Fibroblast of the aortic adventitia (primary cell): ENCODE results near the gene KNTC1. TPM values are rescaled to one million over a fixed set of nuclear protein-coding genes. Genes with fewer than 3 reads are reported as not detected.
"Not testable (repeated sequence)": the region's sequence is repeated elsewhere in the genome, so short reads cannot be mapped to it uniquely, and the experiment has no call there.

Source experiments
- DNase-seq: peaks from one replicate; pipeline ENCODE4 v3.0.0-alpha.2; 2010; ENCODE audit warnings: low read depth
- H3K4me3 ChIP-seq: 2 replicates; pipeline ENCODE4 v1.5.1; 2011; ENCODE audit warnings: low read depth, mild to moderate bottlenecking, control low read depth, low read length, moderate library complexity
- total RNA-seq: library from RNA; depleted of rRNA; stranded (reverse); fragments of >200 nt; gene quantifications from 2 replicates; pipeline ENCODE4 v1.2.3, GENCODE V29; 2012; ENCODE audit warnings: low replicate concordance
- TF ChIP-seq, protein P1 (sequence below): IDR thresholded peaks from 2 replicates; pipeline ENCODE4 v1.5.1; 2011; ENCODE audit warnings: mild to moderate bottlenecking, low read length, control low read depth, inconsistent platforms; ENCODE audit not compliant: insufficient read depth

The KNTC1 gene
- total RNA-seq, 1 donor = 69.3 TPM

DNA sequence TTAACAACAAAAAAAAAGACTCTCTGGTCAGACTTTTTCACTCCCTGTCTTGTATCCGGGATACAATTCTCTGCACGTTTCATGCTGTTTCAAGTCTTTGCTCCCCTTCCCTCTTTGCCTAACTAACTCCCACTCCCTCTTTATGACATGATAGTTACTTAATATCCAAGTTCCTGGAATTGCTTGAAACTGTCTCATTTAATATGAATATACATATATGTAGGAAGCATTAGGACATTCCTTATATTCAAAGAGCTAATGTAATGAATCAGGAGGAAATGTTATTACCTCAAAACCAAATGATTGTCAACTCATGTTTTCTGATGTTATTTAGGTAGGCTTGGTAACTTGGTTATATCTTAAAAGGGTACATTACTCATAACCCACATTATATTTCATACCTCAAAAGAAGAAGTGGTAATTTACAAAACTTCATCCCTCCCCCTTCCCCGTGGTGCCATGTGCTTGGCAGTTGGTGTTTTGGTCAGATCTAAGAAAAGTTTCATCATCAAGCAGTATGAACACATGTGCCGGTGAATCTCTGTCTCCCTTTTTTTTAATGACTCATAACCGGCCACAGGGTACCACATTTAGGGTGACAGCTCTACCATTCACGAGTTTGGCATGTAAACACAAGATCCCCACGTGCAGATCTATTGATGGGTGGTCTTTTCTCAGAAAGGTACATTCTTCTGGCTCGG lies 119.6 kb downstream of the KNTC1 start:
- DNase-seq = peak; percentile 51
- no peak overlapping the region for H3K4me3 ChIP-seq
- TF ChIP-seq, protein P1, sequence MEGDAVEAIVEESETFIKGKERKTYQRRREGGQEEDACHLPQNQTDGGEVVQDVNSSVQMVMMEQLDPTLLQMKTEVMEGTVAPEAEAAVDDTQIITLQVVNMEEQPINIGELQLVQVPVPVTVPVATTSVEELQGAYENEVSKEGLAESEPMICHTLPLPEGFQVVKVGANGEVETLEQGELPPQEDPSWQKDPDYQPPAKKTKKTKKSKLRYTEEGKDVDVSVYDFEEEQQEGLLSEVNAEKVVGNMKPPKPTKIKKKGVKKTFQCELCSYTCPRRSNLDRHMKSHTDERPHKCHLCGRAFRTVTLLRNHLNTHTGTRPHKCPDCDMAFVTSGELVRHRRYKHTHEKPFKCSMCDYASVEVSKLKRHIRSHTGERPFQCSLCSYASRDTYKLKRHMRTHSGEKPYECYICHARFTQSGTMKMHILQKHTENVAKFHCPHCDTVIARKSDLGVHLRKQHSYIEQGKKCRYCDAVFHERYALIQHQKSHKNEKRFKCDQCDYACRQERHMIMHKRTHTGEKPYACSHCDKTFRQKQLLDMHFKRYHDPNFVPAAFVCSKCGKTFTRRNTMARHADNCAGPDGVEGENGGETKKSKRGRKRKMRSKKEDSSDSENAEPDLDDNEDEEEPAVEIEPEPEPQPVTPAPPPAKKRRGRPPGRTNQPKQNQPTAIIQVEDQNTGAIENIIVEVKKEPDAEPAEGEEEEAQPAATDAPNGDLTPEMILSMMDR = no peak

GRCh38 chr12:122651520-122652224 lies 124.6 kb downstream of the KNTC1 start:
- DNase-seq = peak; percentile 18
- H3K4me3 ChIP-seq = no peak overlapping the region
- TF ChIP-seq, protein P1 = no peak

- H3K4me3 ChIP-seq, DNase-seq: not testable (repeated sequence)
Measured at GRCh38 chr12:122653291-122653690, 126.2 kb downstream of the KNTC1 start.

GRCh38 chr12:122656298-122656697 lies 129.2 kb downstream of the KNTC1 start:
- H3K4me3 ChIP-seq = no peak overlapping the region
- TF ChIP-seq, protein P1 = no peak
- no peak for DNase-seq

GRCh38 chr12:122659579-122659978 lies 132.5 kb downstream of the KNTC1 start:
- DNase-seq = no peak
- TF ChIP-seq, protein P1 = no peak
- H3K4me3 ChIP-seq = no peak overlapping the region

GRCh38 chr12:122661246-122661645 lies 134.2 kb downstream of the KNTC1 start:
- H3K4me3 ChIP-seq = no peak overlapping the region
- TF ChIP-seq, protein P1 = no peak
- DNase-seq = no peak

GRCh38 chr12:122661938-122662337 lies 134.9 kb downstream of the KNTC1 start:
- H3K4me3 ChIP-seq = no peak overlapping the region
- DNase-seq = no peak
- TF ChIP-seq, protein P1 = no peak
